GM18517 (cell line): Measurements from ENCODE around the gene PDK1.

Experiments
- ATAC-seq: cut with Tn5 transposase; IDR thresholded peaks from one replicate; pipeline ENCODE4 v1.9.1; 2021; ENCODE audit warnings: mild to moderate bottlenecking, moderate library complexity; ENCODE audit not compliant: unreplicated experiment

PDK1 gene

GRCh38 chr2:172635548-172635947, 79.7 kb downstream of the PDK1 start:
- ATAC-seq, result no peak

- no peak for ATAC-seq
These were observed 83.4 kb downstream of the PDK1 start for GRCh38 chr2:172639256-172639655.

GRCh38 chr2:172639823-172640222, 83.9 kb downstream of the PDK1 start:
- ATAC-seq, result no peak

- no peak for ATAC-seq
These were observed 84.5 kb downstream of the PDK1 start for GRCh38 chr2:172640389-172640788.

GRCh38 chr2:172642301-172643020, 86.6 kb downstream of the PDK1 start:
- ATAC-seq, result no peak

- ATAC-seq, result no peak
These were observed 87.3 kb downstream of the PDK1 start for GRCh38 chr2:172643142-172643541.

- no peak for ATAC-seq
These were observed 91.5 kb downstream of the PDK1 start for GRCh38 chr2:172647439-172647838.

GRCh38 chr2:172655091-172655837, 99.4 kb downstream of the PDK1 start:
- ATAC-seq, result no peak

- ATAC-seq, result no peak
These were observed 100.1 kb downstream of the PDK1 start for GRCh38 chr2:172655838-172656573.
